Pancreas (tissue), 10 donors: Measurements from ENCODE around the gene CACNA2D2. TPM values are rescaled to one million over a fixed set of nuclear protein-coding genes. Genes with fewer than 3 reads are reported as not detected.
A peak's percentile ranks its signal among the peaks of the same experiment; 100 is the strongest.

Source experiments
- ATAC-seq, 4 donors: fragments of 200-7000 bp; cut with Tn5 transposase; one replicate each; pipeline versions ENCODE4 v1.8.0 to v1.9.1; 2020; ENCODE audit warnings: mild to moderate bottlenecking in 4 of 4, moderate library complexity in 4 of 4
- DNase-seq, 6 donors: peaks; one replicate each; pipeline ENCODE4 v3.0.0-alpha.2; 2020
- FAIRE-seq: peaks from 2 replicates; lab custom pipeline; 2012; peaks lifted over from hg19 to GRCh38; lab: Jason Lieb, UNC
- H3K27ac ChIP-seq, 4 donors: fragments of 200-600 bp; sonication (generic); 1 replicate in 3 of 4; 2 replicates in 1 of 4; pipeline versions ENCODE4 v1.5.0 to v1.8.0; 2020
- H3K27me3 ChIP-seq, 4 donors: fragments of 200-600 bp; one replicate each; pipeline ENCODE4 v1.8.0; 2021
- H3K36me3 ChIP-seq, 3 donors: fragments of 200-600 bp; sonication (generic) in 1 of 3; one replicate each; pipeline versions ENCODE4 v1.5.0 to v1.8.0; 2020 to 2021
- H3K4me1 ChIP-seq, 3 donors: fragments of 200-600 bp; one replicate each; pipeline ENCODE4 v1.8.0; 2021
- H3K4me3 ChIP-seq, 4 donors: fragments of 200-600 bp; sonication (generic) in 2 of 4; one replicate each; pipeline versions ENCODE4 v1.5.0 to v1.8.0; 2020 to 2021
- H3K9me3 ChIP-seq, 4 donors: fragments of 200-600 bp; one replicate each; pipeline ENCODE4 v1.8.0; 2021
- WGBS, 2 donors: extraction: QIAGEN DNeasy Blood & Tissue Kit; methylation state at CpG; one replicate each; pipeline ENCODE4 v1.1.7; 2013; 5-methylcytosine and 5-hydroxymethylcytosine counted together
- intact Hi-C, 3 donors: fragments of 100-400 bp; cut with DNase I; formaldehyde crosslinking; loops; one replicate each; pipeline versions ENCODE4 v1.11.1 to v1.14.2; 2022
- polyA plus RNA-seq, 2 donors: library from polyadenylated mRNA; stranded (reverse); fragments of 200-250 nt; gene quantifications; one replicate each; pipeline ENCODE4 v1.2.3, GENCODE V29; 2013
- total RNA-seq, 6 donors: library from RNA; stranded (reverse); fragmentation: NEBNext Ultra II Directional in 4 of 6; extraction: Animal tissue kit (Norgen Biotek cat#: 25700) in 4 of 6; gene quantifications; one replicate each; pipeline versions ENCODE4 v1.2.1 to v1.2.4, GENCODE V29; 2021 to 2023
- TF ChIP-seq, protein P1 (sequence below), 4 donors: fragments of 200-600 bp; sonication (generic) in 3 of 4; IDR thresholded peaks; one replicate each; pipeline versions ENCODE4 v1.5.0 to v1.8.0; 2021; ENCODE audit warnings: antibody characterized with exemption in 4 of 4
- donor health status: healthy with polysubstance abuse.
- donor health status: DM: no; HTN: no; CAD: no; lungs with moderate emphysema.
- donor health status: DM: no; HTN: no; CAD: no.
- donor health status: control.
- donor health status: control.
- donor health status: Bipolar disorder and iron deficiency.
- donor health status: DM: yes; HTN: yes; CAD: no.
- donor health status: DM: no; HTN: no; CAD: no.
- donor health status: DM: no; HTN: no; CAD: no.
- donor health status: DM: yes; HTN: yes; CAD: no.

The CACNA2D2 gene
- total and polyA plus RNA-seq, 8 donors: 1.1 to 19.5 (median 3.3) TPM

DNA sequence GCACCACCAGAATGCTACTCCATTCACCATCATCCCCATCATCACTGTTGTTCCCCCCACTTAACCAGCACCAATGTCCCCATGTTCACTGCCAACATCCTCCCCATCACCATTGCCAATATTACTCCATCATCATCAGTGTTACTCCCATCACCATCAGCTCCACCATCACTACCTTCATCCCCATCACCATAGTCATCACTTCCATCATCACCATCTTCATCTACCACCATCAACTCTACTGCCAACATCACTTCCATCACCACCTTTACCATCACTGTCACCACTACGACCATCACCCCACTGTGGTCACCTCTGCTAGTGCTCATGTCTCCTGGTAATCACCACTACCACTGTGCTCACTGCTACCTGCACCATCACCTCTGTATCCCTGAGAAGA, 96.9 kb downstream of the CACNA2D2 start:
- H3K4me3 ChIP-seq: no peak overlapping the region
- no peak overlapping the region for H3K27ac ChIP-seq
- H3K4me1 ChIP-seq: no peaks in the 10 kb centered on the region
- DNase-seq: no peak
- TF ChIP-seq, protein P1, sequence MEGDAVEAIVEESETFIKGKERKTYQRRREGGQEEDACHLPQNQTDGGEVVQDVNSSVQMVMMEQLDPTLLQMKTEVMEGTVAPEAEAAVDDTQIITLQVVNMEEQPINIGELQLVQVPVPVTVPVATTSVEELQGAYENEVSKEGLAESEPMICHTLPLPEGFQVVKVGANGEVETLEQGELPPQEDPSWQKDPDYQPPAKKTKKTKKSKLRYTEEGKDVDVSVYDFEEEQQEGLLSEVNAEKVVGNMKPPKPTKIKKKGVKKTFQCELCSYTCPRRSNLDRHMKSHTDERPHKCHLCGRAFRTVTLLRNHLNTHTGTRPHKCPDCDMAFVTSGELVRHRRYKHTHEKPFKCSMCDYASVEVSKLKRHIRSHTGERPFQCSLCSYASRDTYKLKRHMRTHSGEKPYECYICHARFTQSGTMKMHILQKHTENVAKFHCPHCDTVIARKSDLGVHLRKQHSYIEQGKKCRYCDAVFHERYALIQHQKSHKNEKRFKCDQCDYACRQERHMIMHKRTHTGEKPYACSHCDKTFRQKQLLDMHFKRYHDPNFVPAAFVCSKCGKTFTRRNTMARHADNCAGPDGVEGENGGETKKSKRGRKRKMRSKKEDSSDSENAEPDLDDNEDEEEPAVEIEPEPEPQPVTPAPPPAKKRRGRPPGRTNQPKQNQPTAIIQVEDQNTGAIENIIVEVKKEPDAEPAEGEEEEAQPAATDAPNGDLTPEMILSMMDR (IDR thresholded peaks at IDR 0.05): no peak
- no peaks in the 10 kb centered on the region for H3K36me3 ChIP-seq
- H3K27me3 ChIP-seq: no peaks in the 10 kb centered on the region
- FAIRE-seq: no peak
- intact Hi-C loops: no loop called here
- no peak for ATAC-seq
- no peaks in the 10 kb centered on the region for H3K9me3 ChIP-seq
- 58 to 65% methylated on average over 1 of the region's 1 CpG for WGBS, 2 donors

DNA sequence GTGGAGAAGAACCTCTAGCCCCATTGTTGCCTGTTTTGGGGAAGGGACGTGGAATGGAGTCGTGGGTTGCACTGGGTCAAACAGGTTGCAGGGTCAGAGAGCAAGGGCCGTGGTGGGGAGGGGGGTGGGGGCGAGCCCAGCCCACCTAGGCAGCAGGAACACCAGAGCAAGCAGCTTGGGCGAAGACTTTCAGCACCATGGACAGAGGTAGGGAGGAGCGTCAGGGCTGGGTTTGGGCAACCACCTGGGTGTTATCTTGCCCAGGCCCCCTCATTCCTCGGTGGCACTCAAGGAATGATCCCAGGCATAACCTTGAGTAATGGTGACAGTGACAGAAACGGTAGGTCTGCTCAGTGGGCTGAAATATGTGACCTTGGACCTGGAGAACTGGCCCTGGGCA, 98.2 kb downstream of the CACNA2D2 start:
- WGBS, 2 donors: 30 to 33% methylated on average over 7 to 8 of the region's 8 CpGs
- ATAC-seq: peak in 1 of 4 donors; percentile 46
- H3K4me3 ChIP-seq: no peak overlapping the region

DNA sequence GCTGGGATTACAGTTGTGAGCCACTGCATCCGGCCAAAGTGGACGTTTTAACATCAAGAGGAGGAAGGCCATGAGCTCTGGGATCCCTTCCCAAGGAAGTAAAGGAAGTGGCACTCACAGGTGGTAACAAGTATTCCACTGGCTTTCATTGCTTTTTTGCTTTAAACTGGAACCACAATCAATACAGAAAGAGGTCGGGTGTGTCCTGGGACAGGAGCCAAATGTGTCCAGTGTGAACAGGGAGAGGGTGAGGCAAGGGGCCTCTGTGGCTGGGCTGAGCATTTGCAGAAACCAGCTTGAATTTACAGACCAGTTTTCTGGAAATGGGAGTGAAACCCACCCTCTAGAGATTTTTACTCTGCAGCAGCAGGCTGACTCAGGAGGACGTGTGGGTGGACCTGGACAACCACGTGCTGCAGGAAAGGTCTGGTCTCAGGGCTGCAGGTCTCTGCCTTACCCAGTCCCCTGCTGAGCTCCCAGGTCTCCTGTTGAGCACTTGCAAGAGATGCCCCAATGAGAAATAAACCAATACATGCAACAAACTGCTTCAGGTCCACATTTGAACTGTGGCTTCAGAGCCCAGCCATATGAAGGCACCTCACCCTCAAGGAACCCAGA, 101.3 kb downstream of the CACNA2D2 start:
- Histone ChIP-seq H3K9me3 (no peaks in the 10 kb centered on the region), H3K4me1 (no peaks in the 10 kb centered on the region), H3K27me3 (no peaks in the 10 kb centered on the region), H3K27ac (no peak overlapping the region), H3K4me3 (no peak overlapping the region), H3K36me3 (no peaks in the 10 kb centered on the region)
- FAIRE-seq (no peak), DNase-seq (no peak), ATAC-seq (peak in 1 of 4 donors; percentile 36)
- WGBS, 2 donors: 20 to 23% methylated on average over 5 of the region's 5 CpGs
- intact Hi-C loops: no loop called here
- TF ChIP-seq, protein P1 (IDR thresholded peaks at IDR 0.05): no peak

More for the DNA sequence above, 98.2 kb downstream of the CACNA2D2 start:
- no peak for FAIRE-seq
- Histone ChIP-seq H3K27ac (no peak overlapping the region), H3K36me3 (no peaks in the 10 kb centered on the region), H3K4me1 (no peaks in the 10 kb centered on the region), H3K27me3 (no peaks in the 10 kb centered on the region), H3K9me3 (no peaks in the 10 kb centered on the region)
- intact Hi-C loops: no loop called here
- TF ChIP-seq, protein P1 (IDR thresholded peaks at IDR 0.05): no peak
- no peak for DNase-seq

DNA sequence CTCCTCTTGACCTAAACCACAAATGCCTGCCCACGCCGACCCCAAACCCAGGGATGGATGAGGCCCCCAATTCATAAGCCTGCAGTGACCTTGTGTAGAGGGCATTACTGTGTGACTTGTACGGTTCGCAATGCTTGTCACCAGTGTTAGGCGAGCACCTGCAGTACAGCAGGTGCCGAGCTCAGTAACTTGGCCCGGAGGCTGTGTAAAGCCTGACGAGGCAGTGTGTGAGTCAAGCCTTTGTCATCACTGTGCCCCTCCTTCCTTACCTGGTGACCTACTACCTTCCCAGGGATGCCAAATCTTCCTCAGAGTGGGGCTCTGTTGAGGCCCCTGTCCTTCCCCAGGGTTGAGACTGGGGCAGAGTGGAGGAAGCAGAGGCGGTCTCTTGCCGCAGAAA, 106.9 kb downstream of the CACNA2D2 start:
- Histone ChIP-seq H3K27me3 (no peaks in the 10 kb centered on the region), H3K4me3 (no peak overlapping the region), H3K27ac (no peak overlapping the region), H3K9me3 (no peaks in the 10 kb centered on the region), H3K36me3 (no peaks in the 10 kb centered on the region), H3K4me1 (no peaks in the 10 kb centered on the region)
- intact Hi-C loops: no loop called here
- FAIRE-seq (no peak), ATAC-seq (peak in 2 of 4 donors; percentile 27 to 30), DNase-seq (no peak)
- TF ChIP-seq, protein P1 (IDR thresholded peaks at IDR 0.05): no peak
- 89 to 91% methylated on average over 10 of the region's 10 CpGs for WGBS, 2 donors
